Peyer's patch (tissue), 4 donors: ENCODE measurements around the gene PPP1R12B.

Experiments
- CTCF ChIP-seq, 6 experiments: fragments of 450-650 bp in 4 of 6; fragments of 200-600 bp in 2 of 6; sonication (generic) in 1 of 6; IDR thresholded peaks; one replicate each; pipeline ENCODE4 v1.5.1; 2017 to 2019; ENCODE audit warnings: antibody characterized with exemption in 6 of 6, mild to moderate bottlenecking in 3 of 6, moderate library complexity in 1 of 6
- POLR2A ChIP-seq, 2 donors: fragments of 450-650 bp; IDR thresholded peaks; one replicate each; pipeline ENCODE4 v1.5.1; 2017; ENCODE audit warnings: antibody characterized with exemption in 2 of 2, mild to moderate bottlenecking in 2 of 2, moderate library complexity in 2 of 2

GRCh38 chr1:202593845-202594244 lies 245.3 kb downstream of the PPP1R12B start:
- no peak for TF ChIP-seq CTCF (IDR thresholded peaks at IDR 0.05)
- no peak for TF ChIP-seq POLR2A (IDR thresholded peaks at IDR 0.05)
